ENCODE data around the gene SLITRK5. TPM values are rescaled to one million over a fixed set of nuclear protein-coding genes. Genes with fewer than 3 reads are reported as not detected.
A peak's percentile ranks its signal among the peaks of the same experiment; 100 is the strongest.

The SLITRK5 gene, protein sequence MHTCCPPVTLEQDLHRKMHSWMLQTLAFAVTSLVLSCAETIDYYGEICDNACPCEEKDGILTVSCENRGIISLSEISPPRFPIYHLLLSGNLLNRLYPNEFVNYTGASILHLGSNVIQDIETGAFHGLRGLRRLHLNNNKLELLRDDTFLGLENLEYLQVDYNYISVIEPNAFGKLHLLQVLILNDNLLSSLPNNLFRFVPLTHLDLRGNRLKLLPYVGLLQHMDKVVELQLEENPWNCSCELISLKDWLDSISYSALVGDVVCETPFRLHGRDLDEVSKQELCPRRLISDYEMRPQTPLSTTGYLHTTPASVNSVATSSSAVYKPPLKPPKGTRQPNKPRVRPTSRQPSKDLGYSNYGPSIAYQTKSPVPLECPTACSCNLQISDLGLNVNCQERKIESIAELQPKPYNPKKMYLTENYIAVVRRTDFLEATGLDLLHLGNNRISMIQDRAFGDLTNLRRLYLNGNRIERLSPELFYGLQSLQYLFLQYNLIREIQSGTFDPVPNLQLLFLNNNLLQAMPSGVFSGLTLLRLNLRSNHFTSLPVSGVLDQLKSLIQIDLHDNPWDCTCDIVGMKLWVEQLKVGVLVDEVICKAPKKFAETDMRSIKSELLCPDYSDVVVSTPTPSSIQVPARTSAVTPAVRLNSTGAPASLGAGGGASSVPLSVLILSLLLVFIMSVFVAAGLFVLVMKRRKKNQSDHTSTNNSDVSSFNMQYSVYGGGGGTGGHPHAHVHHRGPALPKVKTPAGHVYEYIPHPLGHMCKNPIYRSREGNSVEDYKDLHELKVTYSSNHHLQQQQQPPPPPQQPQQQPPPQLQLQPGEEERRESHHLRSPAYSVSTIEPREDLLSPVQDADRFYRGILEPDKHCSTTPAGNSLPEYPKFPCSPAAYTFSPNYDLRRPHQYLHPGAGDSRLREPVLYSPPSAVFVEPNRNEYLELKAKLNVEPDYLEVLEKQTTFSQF
- polyA plus RNA-seq (2012; ENCODE audit: insufficient read depth, insufficient read length, low read depth) = 0.93 TPM

- TF ChIP-seq, protein P1, sequence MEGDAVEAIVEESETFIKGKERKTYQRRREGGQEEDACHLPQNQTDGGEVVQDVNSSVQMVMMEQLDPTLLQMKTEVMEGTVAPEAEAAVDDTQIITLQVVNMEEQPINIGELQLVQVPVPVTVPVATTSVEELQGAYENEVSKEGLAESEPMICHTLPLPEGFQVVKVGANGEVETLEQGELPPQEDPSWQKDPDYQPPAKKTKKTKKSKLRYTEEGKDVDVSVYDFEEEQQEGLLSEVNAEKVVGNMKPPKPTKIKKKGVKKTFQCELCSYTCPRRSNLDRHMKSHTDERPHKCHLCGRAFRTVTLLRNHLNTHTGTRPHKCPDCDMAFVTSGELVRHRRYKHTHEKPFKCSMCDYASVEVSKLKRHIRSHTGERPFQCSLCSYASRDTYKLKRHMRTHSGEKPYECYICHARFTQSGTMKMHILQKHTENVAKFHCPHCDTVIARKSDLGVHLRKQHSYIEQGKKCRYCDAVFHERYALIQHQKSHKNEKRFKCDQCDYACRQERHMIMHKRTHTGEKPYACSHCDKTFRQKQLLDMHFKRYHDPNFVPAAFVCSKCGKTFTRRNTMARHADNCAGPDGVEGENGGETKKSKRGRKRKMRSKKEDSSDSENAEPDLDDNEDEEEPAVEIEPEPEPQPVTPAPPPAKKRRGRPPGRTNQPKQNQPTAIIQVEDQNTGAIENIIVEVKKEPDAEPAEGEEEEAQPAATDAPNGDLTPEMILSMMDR (IDR thresholded peaks at IDR 0.05; ENCODE audit: low read depth, low read length) = peak; percentile 85
- peak; percentile 90 for DNase-seq
- Histone ChIP-seq H3K4me3 (ENCODE audit: low read depth, low read length) (peak within 1 kb of the TSS; percentile 71), H3K27me3 (peaks cover 6% of the 10 kb centered on the region; the same call in 1 of the 2 replicates), H3K36me3 (no peaks in the 10 kb centered on the region), H3K4me1 (no peaks in the 10 kb centered on the region), H3K9me3 (no peaks in the 10 kb centered on the region)
These were observed at the start of gene SLITRK5 for GRCh38 chr13:87671031-87671752. TSS of gene SLITRK5 (plus strand) at chr13:87671371. CDS start at chr13:87675389, 4,018 bp downstream.

- TF ChIP-seq, protein P1 (IDR thresholded peaks at IDR 0.05; ENCODE audit: low read depth, low read length) = no peak
- Histone ChIP-seq H3K9me3 (no peaks in the 10 kb centered on the region; the same call in 1 of the 2 replicates), H3K4me3 (ENCODE audit: low read depth, low read length) (no peak overlapping the region), H3K27me3 (no peaks in the 10 kb centered on the region), H3K36me3 (no peaks in the 10 kb centered on the region), H3K4me1 (no peaks in the 10 kb centered on the region)
- DNase-seq = no peak
These were observed 48.2 kb upstream of the SLITRK5 start for GRCh38 chr13:87622971-87623370.

- no peak for DNase-seq
- TF ChIP-seq, protein P1 (IDR thresholded peaks at IDR 0.05; ENCODE audit: low read depth, low read length) = no peak
- H3K27me3 ChIP-seq = no peaks in the 10 kb centered on the region
These were observed 14.9 kb upstream of the SLITRK5 start for GRCh38 chr13:87656306-87656705.

DNA sequence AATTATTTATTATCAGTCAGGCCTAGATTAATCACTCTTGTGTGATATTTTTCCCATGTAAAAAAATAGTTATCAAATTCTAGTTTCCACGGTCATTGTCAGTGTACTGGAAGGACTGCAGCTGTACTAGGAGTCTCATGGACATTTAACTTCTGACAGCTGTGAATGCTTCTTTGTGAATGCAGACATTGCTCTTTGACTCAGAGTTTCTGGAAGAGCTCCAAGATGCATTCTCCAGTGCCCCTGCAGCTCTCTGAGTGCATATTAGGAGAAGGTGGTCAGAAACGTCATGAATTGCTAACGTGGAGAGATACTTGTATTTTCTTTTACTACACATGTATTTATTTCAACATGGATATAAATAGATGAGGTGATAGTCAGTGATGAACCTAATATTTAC, 9.7 kb upstream of the SLITRK5 start:
- TF ChIP-seq, protein P1 (IDR thresholded peaks at IDR 0.05; ENCODE audit: low read depth, low read length) = no peak
- peak; percentile 11 for DNase-seq

More at GRCh38 chr13:87656306-87656705, 14.9 kb upstream of the SLITRK5 start:
- H3K4me1 ChIP-seq = no peaks in the 10 kb centered on the region
- H3K9me3 ChIP-seq = no peaks in the 10 kb centered on the region
- H3K4me3 ChIP-seq (ENCODE audit: low read depth, low read length) = no peak overlapping the region
- H3K36me3 ChIP-seq = no peaks in the 10 kb centered on the region

DNA sequence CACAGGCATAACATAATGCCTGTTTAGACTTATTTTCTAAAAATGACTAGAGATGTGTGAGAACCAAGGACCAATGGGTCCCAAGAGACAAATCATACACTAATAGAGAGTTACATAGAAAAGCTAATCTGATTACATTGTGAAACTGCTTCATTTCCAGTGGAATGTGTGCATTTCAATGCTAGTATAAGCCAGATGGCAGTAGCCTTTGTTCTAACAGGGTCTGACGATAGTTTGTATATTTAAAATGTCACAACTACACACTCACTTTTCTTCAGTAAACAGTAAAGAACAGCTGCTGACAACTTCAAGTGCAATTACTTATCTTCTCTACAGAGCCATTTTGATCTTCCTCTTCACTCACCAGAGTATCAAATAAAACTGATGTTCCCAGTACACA, 4.3 kb upstream of the SLITRK5 start:
- no peak for DNase-seq
- H3K4me1 ChIP-seq = no peaks in the 10 kb centered on the region
- H3K4me3 ChIP-seq (ENCODE audit: low read depth, low read length) = no peak overlapping the region
- no peaks in the 10 kb centered on the region for H3K36me3 ChIP-seq
- TF ChIP-seq, protein P1 (IDR thresholded peaks at IDR 0.05; ENCODE audit: low read depth, low read length) = no peak
- H3K27me3 ChIP-seq = no peaks in the 10 kb centered on the region
- H3K9me3 ChIP-seq = no peaks in the 10 kb centered on the region

More for the DNA sequence above, 9.7 kb upstream of the SLITRK5 start:
- H3K36me3 ChIP-seq = no peaks in the 10 kb centered on the region
- no peak overlapping the region for H3K4me3 ChIP-seq (ENCODE audit: low read depth, low read length)
- no peaks in the 10 kb centered on the region for H3K9me3 ChIP-seq
- H3K4me1 ChIP-seq = no peaks in the 10 kb centered on the region
- H3K27me3 ChIP-seq = no peaks in the 10 kb centered on the region
